Glutamatergic neuron (in vitro differentiated cells): ENCODE measurements around the gene SLAIN1. TPM values are rescaled to one million over a fixed set of nuclear protein-coding genes. Genes with fewer than 3 reads are reported as not detected.

Experiments
- DNase-seq: peaks from one replicate; pipeline ENCODE4 v3.0.0; 2022
- H3K27ac Mint-ChIP-seq: one replicate; pipeline ENCODE4 v1.8.0; 2020; ENCODE audit warnings: mild to moderate bottlenecking, mixed read lengths, inconsistent platforms; ENCODE audit not compliant: unreplicated experiment
- H3K27me3 Mint-ChIP-seq: one replicate; pipeline ENCODE4 v1.8.0; 2020; ENCODE audit warnings: mild to moderate bottlenecking, moderate library complexity, mixed read lengths, inconsistent platforms; ENCODE audit not compliant: unreplicated experiment
- H3K36me3 Mint-ChIP-seq: one replicate; pipeline ENCODE4 v1.8.0; 2020; ENCODE audit warnings: mild to moderate bottlenecking, mixed read lengths, inconsistent platforms; ENCODE audit not compliant: unreplicated experiment
- H3K4me1 Mint-ChIP-seq: one replicate; pipeline ENCODE4 v1.8.0; 2020; ENCODE audit warnings: mild to moderate bottlenecking, low read depth, mixed read lengths, inconsistent platforms; ENCODE audit not compliant: unreplicated experiment
- H3K4me3 Mint-ChIP-seq: one replicate; pipeline ENCODE4 v1.8.0; 2020; ENCODE audit warnings: mild to moderate bottlenecking, mixed read lengths, inconsistent platforms; ENCODE audit not compliant: unreplicated experiment
- H3K9me3 Mint-ChIP-seq: one replicate; pipeline ENCODE4 v1.8.0; 2020; ENCODE audit warnings: mild to moderate bottlenecking, moderate library complexity, mixed read lengths, inconsistent platforms; ENCODE audit not compliant: unreplicated experiment
- CTCF ChIP-seq: fragments of 200-600 bp; sonication (generic); IDR thresholded peaks from one replicate; pipeline ENCODE4 v1.5.0; 2021; ENCODE audit not compliant: partially characterized antibody, unreplicated experiment
- total RNA-seq: library from RNA; stranded (reverse); fragmentation: NEBNext Ultra II Directional; extraction: Animal tissue kit (Norgen Biotek cat#: 25700); gene quantifications from one replicate; pipeline ENCODE4 v1.2.1, GENCODE V29; 2021; ENCODE audit not compliant: unreplicated experiment

The SLAIN1 gene
- total RNA-seq, 1 donor from 2014 or later: 120 TPM

- Mint-ChIP-seq H3K4me3 (no peak overlapping the region), H3K36me3 (no peaks in the 10 kb centered on the region), H3K9me3 (peaks cover 9% of the 10 kb centered on the region), H3K27me3 (peaks cover 3% of the 10 kb centered on the region), H3K27ac (peak overlapping the region; percentile 13), H3K4me1 (peaks cover 45% of the 10 kb centered on the region)
- no peak for DNase-seq
- TF ChIP-seq CTCF: no peak
Observed at GRCh38 chr13:77693449-77693940, 4.0 kb upstream of the SLAIN1 start.

- peak overlapping the region; percentile 95 for H3K27ac Mint-ChIP-seq
- peak overlapping the region; percentile 86 for H3K4me3 Mint-ChIP-seq
- DNase-seq: no peak
- H3K36me3 Mint-ChIP-seq: no peaks in the 10 kb centered on the region
- peaks cover 7% of the 10 kb centered on the region for H3K27me3 Mint-ChIP-seq
- peaks cover 40% of the 10 kb centered on the region for H3K4me1 Mint-ChIP-seq
- no peak for TF ChIP-seq CTCF
- H3K9me3 Mint-ChIP-seq: peaks cover 12% of the 10 kb centered on the region
Observed at GRCh38 chr13:77696006-77696878, 1.2 kb upstream of the SLAIN1 start.

- TF ChIP-seq CTCF: no peak
- peaks cover 12% of the 10 kb centered on the region for H3K9me3 Mint-ChIP-seq
- H3K4me1 Mint-ChIP-seq: peaks cover 34% of the 10 kb centered on the region
- no peaks in the 10 kb centered on the region for H3K36me3 Mint-ChIP-seq
- peak overlapping the region; percentile 93 for H3K27ac Mint-ChIP-seq
- peaks cover 7% of the 10 kb centered on the region for H3K27me3 Mint-ChIP-seq
- H3K4me3 Mint-ChIP-seq: peak overlapping the region; percentile 86
- DNase-seq: no peak
Observed at GRCh38 chr13:77696879-77697216, 639 bp upstream of the SLAIN1 start.

GRCh38 chr13:77698201-77699058 is 943 bp downstream of the SLAIN1 start:
- peak overlapping the region; percentile 92 for H3K4me3 Mint-ChIP-seq
- no peaks in the 10 kb centered on the region for H3K36me3 Mint-ChIP-seq
- DNase-seq: peak; percentile 75
- TF ChIP-seq CTCF: no peak
- H3K27me3 Mint-ChIP-seq: peaks cover 7% of the 10 kb centered on the region
- H3K27ac Mint-ChIP-seq: peak overlapping the region; percentile 97
- peaks cover 31% of the 10 kb centered on the region for H3K4me1 Mint-ChIP-seq
- peaks cover 12% of the 10 kb centered on the region for H3K9me3 Mint-ChIP-seq
